ENCODE measurements around the gene MPZL1.

- no peak for TF ChIP-seq CTCF (IDR thresholded peaks at IDR 0.05)
- TF ChIP-seq POLR2A (IDR thresholded peaks at IDR 0.05): no peak
These were observed 15.4 kb downstream of the MPZL1 start for GRCh38 chr1:167737169-167737568.
